ENCODE measurements around the gene SCN1B.

The SCN1B gene

GRCh38 chr19:35008891-35009341, 21.4 kb upstream of the SCN1B start:
- H3K79me2 ChIP-seq (ENCODE audit: insufficient read depth, low read depth), result no peaks in the 10 kb centered on the region
- no peak overlapping the region for H2AFZ ChIP-seq (ENCODE audit: low read depth)
- H3K9ac ChIP-seq, result no peak overlapping the region
- H4K20me1 ChIP-seq (ENCODE audit: insufficient read depth), result no peaks in the 10 kb centered on the region
- no peaks in the 10 kb centered on the region for H3K4me1 ChIP-seq (ENCODE audit: low read depth, poor library complexity, severe bottlenecking)
- H3K27ac ChIP-seq, result no peak overlapping the region
- no peak overlapping the region for H3K4me2 ChIP-seq
- H3K27me3 ChIP-seq (ENCODE audit: insufficient read depth, low read depth), result no peaks in the 10 kb centered on the region
- H3K36me3 ChIP-seq (ENCODE audit: insufficient read depth), result no peaks in the 10 kb centered on the region
- H3K4me3 ChIP-seq (IDR thresholded peaks at IDR 0.05; ENCODE audit: insufficient read depth, low read depth, low read length), result no peak overlapping the region
- no peak for TF ChIP-seq CTCF (conservative IDR thresholded peaks at IDR 0.05; ENCODE audit: low read depth, low read length)

DNA sequence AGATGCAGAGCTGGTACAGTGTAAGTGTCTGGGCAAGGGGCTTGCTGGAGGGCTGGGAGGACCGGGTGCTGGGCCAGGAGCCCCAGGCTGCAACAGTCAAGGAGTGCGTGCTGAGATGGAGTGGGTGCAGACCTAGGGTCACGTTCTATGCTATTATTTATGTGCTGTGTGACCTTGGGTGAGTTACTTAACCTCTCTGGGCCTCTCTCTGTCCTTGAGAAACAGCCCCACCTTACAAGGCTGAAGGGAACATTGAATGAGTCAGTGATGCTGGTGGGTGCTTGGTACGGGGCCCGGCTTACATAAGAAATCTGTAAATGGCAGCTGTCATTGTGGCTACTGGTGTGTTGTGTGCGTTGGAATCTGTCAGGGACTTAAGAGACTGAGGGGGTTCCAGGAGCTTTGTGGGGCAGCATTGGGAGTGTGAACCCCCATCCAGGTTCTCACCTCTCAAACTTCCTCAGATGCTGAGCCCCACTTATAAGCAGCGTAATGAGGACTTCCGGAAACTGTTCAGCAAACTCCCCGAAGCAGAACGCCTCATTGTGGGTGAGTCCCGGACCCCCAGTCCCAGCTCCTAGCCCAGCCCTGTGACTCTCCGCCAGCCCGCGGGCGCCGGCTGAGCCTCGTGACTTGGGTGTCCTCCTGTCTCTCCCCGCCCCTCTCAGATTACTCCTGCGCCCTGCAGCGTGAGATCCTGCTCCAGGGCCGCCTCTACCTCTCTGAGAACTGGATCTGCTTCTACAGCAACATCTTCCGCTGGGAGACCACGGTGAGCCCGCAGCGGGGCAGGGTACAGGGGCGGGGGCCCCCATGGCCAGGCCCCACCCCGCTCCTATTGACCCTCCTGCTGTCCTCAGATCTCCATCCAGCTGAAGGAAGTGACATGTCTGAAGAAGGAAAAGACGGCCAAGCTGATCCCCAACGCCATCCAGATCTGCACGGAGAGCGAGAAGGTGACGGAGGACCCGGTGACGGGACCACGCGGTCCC, 20.6 kb upstream of the SCN1B start:
- TF ChIP-seq CTCF (conservative IDR thresholded peaks at IDR 0.05; ENCODE audit: low read depth, low read length), result no peak

GRCh38 chr19:35011091-35011689, 19.1 kb upstream of the SCN1B start:
- no peaks in the 10 kb centered on the region for H3K36me3 ChIP-seq (ENCODE audit: insufficient read depth)
- no peaks in the 10 kb centered on the region for H3K4me1 ChIP-seq (ENCODE audit: low read depth, poor library complexity, severe bottlenecking)
- no peak overlapping the region for H3K27ac ChIP-seq
- no peaks in the 10 kb centered on the region for H4K20me1 ChIP-seq (ENCODE audit: insufficient read depth)
- no peak overlapping the region for H3K4me2 ChIP-seq
- no peak overlapping the region for H2AFZ ChIP-seq (ENCODE audit: low read depth)
- no peak for TF ChIP-seq CTCF (conservative IDR thresholded peaks at IDR 0.05; ENCODE audit: low read depth, low read length)
- no peak overlapping the region for H3K4me3 ChIP-seq (IDR thresholded peaks at IDR 0.05; ENCODE audit: insufficient read depth, low read depth, low read length)
- H3K79me2 ChIP-seq (ENCODE audit: insufficient read depth, low read depth), result no peaks in the 10 kb centered on the region
- H3K27me3 ChIP-seq (ENCODE audit: insufficient read depth, low read depth), result no peaks in the 10 kb centered on the region
- H3K9ac ChIP-seq, result no peak overlapping the region

More for the DNA sequence above, 20.6 kb upstream of the SCN1B start:
- Histone ChIP-seq H3K36me3 (ENCODE audit: insufficient read depth) (no peaks in the 10 kb centered on the region), H3K4me1 (ENCODE audit: low read depth, poor library complexity, severe bottlenecking) (no peaks in the 10 kb centered on the region), H3K27me3 (ENCODE audit: insufficient read depth, low read depth) (no peaks in the 10 kb centered on the region), H3K79me2 (ENCODE audit: insufficient read depth, low read depth) (no peaks in the 10 kb centered on the region), H3K4me2 (no peak overlapping the region), H3K4me3 (IDR thresholded peaks at IDR 0.05; ENCODE audit: insufficient read depth, low read depth, low read length) (no peak overlapping the region), H3K9ac (no peak overlapping the region), H4K20me1 (ENCODE audit: insufficient read depth) (no peaks in the 10 kb centered on the region), H2AFZ (ENCODE audit: low read depth) (no peak overlapping the region), H3K27ac (no peak overlapping the region)

GRCh38 chr19:35011737-35012682, 18.3 kb upstream of the SCN1B start:
- no peak overlapping the region for H3K27ac ChIP-seq
- H3K4me3 ChIP-seq (IDR thresholded peaks at IDR 0.05; ENCODE audit: insufficient read depth, low read depth, low read length), result no peak overlapping the region

More at GRCh38 chr19:35011737-35012682, 18.3 kb upstream of the SCN1B start:
- Histone ChIP-seq H3K27me3 (ENCODE audit: insufficient read depth, low read depth) (no peaks in the 10 kb centered on the region), H3K4me2 (no peak overlapping the region), H3K79me2 (ENCODE audit: insufficient read depth, low read depth) (no peaks in the 10 kb centered on the region), H3K4me1 (ENCODE audit: low read depth, poor library complexity, severe bottlenecking) (no peaks in the 10 kb centered on the region), H4K20me1 (ENCODE audit: insufficient read depth) (no peaks in the 10 kb centered on the region), H3K36me3 (ENCODE audit: insufficient read depth) (no peaks in the 10 kb centered on the region), H2AFZ (ENCODE audit: low read depth) (no peak overlapping the region), H3K9ac (no peak overlapping the region)
- no peak for TF ChIP-seq CTCF (conservative IDR thresholded peaks at IDR 0.05; ENCODE audit: low read depth, low read length)

All from KMS-11 (cell line).